Large intestine (tissue), 3 donors: ENCODE results near the gene DLL4. TPM values are rescaled to one million over a fixed set of nuclear protein-coding genes. Genes with fewer than 3 reads are reported as not detected.
"Not testable (repeated sequence)": the region's sequence is repeated elsewhere in the genome, so short reads cannot be mapped to it uniquely, and the experiment has no call there.

Experiments used
- DNase-seq, 2 donors: peaks; one replicate each; pipeline versions ENCODE4 v3.0.0 to v3.0.0-alpha.2; 2013
- H3K27ac ChIP-seq: one replicate; pipeline ENCODE4 v1.5.1; 2013; ENCODE audit warnings: low read length
- H3K27me3 ChIP-seq: 2 replicates; pipeline ENCODE4 v1.6.1; 2013; ENCODE audit warnings: low read length; ENCODE audit not compliant: control insufficient read depth, insufficient read depth
- H3K36me3 ChIP-seq: 2 replicates; pipeline ENCODE4 v1.6.1; 2013; ENCODE audit warnings: low read length; ENCODE audit not compliant: control insufficient read depth, insufficient read depth
- H3K4me1 ChIP-seq: one replicate; pipeline ENCODE4 v1.6.1; 2013; ENCODE audit warnings: low read length; ENCODE audit not compliant: control insufficient read depth, insufficient read depth
- H3K4me3 ChIP-seq: one replicate; pipeline ENCODE4 v1.5.1; 2013; ENCODE audit warnings: low read length
- H3K9me3 ChIP-seq: one replicate; pipeline ENCODE4 v1.6.1; 2013; ENCODE audit warnings: mild to moderate bottlenecking, low read depth, low read length, moderate library complexity; ENCODE audit not compliant: control insufficient read depth
- WGBS: methylation state at CpG from one replicate; pipeline ENCODE4 v1.1.5; 2013; ENCODE audit warnings: low lambda C conversion rate; ENCODE audit not compliant: insufficient coverage; 5-methylcytosine and 5-hydroxymethylcytosine counted together
- polyA plus RNA-seq: library from polyadenylated mRNA; unstranded; fragments of 120-200 nt; gene quantifications from one replicate; pipeline ENCODE4 v1.2.1, GENCODE V29; 2013

DLL4 gene
- polyA plus RNA-seq, 1 donor: 12.3 TPM

GRCh38 chr15:40943764-40944365 is 14.7 kb downstream of the DLL4 start:
- Histone ChIP-seq H3K4me3 (no peak overlapping the region), H3K36me3 (no peaks in the 10 kb centered on the region), H3K4me1 (peaks cover 22% of the 10 kb centered on the region), H3K27me3 (no peaks in the 10 kb centered on the region), H3K27ac (no peak overlapping the region), H3K9me3 (no peaks in the 10 kb centered on the region)
- 100% methylated on average over 1 of the region's 9 CpGs for WGBS
- no peak for DNase-seq

DNA sequence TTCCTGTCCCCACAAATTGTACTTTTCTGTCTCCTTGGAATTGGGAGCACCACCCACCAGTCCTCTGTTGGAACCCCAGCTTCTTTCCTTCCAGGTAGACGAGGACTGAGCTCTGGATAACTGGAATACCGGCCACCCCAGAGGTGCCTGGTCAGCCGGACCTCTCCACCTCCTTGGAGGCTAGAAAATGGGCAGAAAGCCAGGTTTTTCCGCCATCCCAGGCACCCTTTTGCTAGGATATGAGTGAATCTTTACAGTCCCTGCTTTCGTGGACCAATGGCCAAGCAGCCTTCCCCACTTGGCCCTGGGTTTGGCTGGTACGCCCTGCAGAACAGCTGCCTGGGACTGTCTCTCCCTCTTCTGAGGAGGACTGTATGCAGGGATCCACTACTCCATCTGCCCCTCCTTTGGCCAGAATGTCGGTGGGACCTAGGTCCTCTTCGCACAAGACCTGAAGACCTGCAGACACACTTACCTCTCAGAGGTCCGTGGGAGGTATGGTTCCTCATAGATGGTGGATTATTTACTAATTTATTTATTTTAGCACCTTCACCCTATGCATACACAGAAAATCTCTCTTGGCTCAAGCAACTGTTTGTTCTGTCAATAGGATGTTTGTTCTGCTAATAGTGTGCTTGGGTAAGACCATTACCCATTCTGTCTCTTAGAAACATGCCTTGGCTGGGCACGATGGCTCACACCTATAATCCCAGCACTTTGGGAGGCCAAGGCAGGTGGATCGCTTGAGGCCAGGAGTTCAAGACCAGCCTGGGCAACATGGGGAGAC is 15.6 kb downstream of the DLL4 start:
- Histone ChIP-seq H3K9me3 (no peaks in the 10 kb centered on the region), H3K4me3 (no peak overlapping the region), H3K27ac (no peak overlapping the region), H3K27me3 (no peaks in the 10 kb centered on the region), H3K36me3 (no peaks in the 10 kb centered on the region), H3K4me1 (peaks cover 27% of the 10 kb centered on the region)
- no peak for DNase-seq
- no CpG with 5 or more reads among the region's 11 CpGs for WGBS

- DNase-seq: no peak
- Histone ChIP-seq H3K9me3 (no peaks in the 10 kb centered on the region), H3K27ac (peak overlapping the region; percentile 56), H3K27me3 (no peaks in the 10 kb centered on the region), H3K4me1 (peaks cover 10% of the 10 kb centered on the region), H3K36me3 (no peaks in the 10 kb centered on the region), H3K4me3 (no peak overlapping the region)
- 100% methylated on average over 1 of the region's 21 CpGs for WGBS
Measured at GRCh38 chr15:40948706-40949473, 19.8 kb downstream of the DLL4 start.

DNA sequence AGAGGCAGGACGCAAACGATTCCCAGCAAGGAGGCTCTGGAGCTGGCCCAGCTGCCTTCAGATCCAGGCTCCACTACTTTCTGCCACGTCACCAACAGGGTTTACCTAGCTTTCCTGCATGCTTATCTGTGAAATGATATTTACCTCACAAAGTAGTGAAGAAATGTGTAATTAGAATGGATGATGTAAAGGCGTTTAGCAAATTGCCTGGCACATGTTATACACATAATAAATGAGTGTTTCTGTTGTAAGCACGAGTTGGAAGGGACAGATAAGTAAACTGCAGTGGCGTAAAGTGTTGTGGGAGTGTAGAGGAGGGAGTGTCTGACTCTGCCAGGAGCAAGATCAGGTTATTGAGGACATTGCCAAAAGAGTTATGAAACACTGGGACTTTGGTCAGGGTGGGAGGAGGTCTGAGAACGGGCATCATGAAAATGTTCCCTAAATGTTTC is 20.6 kb downstream of the DLL4 start:
- WGBS: 7% methylated on average over 3 of the region's 7 CpGs
- peak; percentile 78 to 88 for DNase-seq
- Histone ChIP-seq H3K4me1 (peaks cover 10% of the 10 kb centered on the region), H3K9me3 (no peaks in the 10 kb centered on the region), H3K27ac (peak overlapping the region; percentile 56), H3K27me3 (no peaks in the 10 kb centered on the region), H3K36me3 (no peaks in the 10 kb centered on the region), H3K4me3 (no peak overlapping the region)

- H3K27ac ChIP-seq: no peak overlapping the region
- H3K27me3 ChIP-seq: no peaks in the 10 kb centered on the region
- 100% methylated on average over 2 of the region's 4 CpGs for WGBS
- no peak for DNase-seq
- H3K4me1 ChIP-seq: peaks cover 10% of the 10 kb centered on the region
- no peaks in the 10 kb centered on the region for H3K36me3 ChIP-seq
- H3K4me3 ChIP-seq: no peak overlapping the region
- H3K9me3 ChIP-seq: no peaks in the 10 kb centered on the region
Measured at GRCh38 chr15:40951764-40952163, 22.6 kb downstream of the DLL4 start.

GRCh38 chr15:40952301-40952900 is 23.3 kb downstream of the DLL4 start:
- no CpG with 5 or more reads among the region's 23 CpGs for WGBS
- peak overlapping the region; percentile 58 for H3K27ac ChIP-seq
- H3K4me1 ChIP-seq: peaks cover 10% of the 10 kb centered on the region
- peak overlapping the region; percentile 65 for H3K4me3 ChIP-seq
- H3K27me3 ChIP-seq: no peaks in the 10 kb centered on the region
- DNase-seq: no peak
- no peaks in the 10 kb centered on the region for H3K9me3 ChIP-seq
- H3K36me3 ChIP-seq: no peaks in the 10 kb centered on the region

DNA sequence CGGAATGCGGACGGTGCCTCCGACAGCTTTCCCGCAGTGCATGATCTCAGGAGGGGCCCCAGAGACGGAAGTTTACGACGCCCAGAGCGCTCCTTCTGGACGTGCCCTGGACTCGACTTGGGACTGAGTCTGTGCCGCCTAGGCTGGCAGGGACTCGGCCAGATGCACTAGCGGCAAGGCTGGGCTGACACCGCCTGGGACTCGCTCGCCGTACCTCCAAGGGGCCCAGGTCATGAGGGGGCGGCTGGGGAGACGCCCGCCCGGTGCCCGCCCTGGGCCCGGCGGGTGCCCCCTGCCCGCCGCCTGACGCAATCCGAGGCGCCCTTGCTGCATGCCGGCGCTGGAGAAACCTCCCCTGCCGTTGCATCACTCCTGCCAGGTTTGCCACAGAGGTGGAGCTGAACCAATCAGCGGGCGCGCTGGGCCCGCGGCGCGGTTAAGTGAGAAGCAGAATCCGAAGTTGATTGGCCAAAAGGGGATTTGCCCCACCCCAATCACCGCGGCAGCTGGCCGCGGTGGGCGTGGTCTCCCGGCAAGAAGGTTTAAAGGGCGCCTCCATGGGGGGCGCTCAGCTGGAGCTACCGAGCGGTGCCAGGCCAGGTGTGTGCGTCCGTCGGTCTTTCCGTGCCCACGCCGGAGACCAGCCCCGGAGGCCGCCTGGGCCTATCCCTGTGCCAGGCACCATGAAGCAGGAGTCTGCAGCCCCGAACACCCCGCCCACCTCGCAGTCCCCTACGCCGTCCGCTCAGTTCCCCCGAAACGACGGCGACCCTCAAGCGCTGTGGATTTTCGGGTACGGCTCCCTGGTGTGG is 24.0 kb downstream of the DLL4 start, which contains the start of gene CHAC1:
Gene CHAC1, plus strand, starts transcription at position 571 of the 812 bp plus-strand sequence. Its CDS starts 113 bp downstream, at position 684.
- Histone ChIP-seq H3K9me3 (no peaks in the 10 kb centered on the region), H3K36me3 (no peaks in the 10 kb centered on the region), H3K27me3 (no peaks in the 10 kb centered on the region), H3K27ac (peak within 1 kb of the TSS; percentile 58), H3K4me1 (peaks cover 10% of the 10 kb centered on the region), H3K4me3 (peak within 1 kb of the TSS; percentile 65)
- peak; percentile 96 to 98 for DNase-seq
- WGBS: no CpG with 5 or more reads among the region's 72 CpGs

DNA sequence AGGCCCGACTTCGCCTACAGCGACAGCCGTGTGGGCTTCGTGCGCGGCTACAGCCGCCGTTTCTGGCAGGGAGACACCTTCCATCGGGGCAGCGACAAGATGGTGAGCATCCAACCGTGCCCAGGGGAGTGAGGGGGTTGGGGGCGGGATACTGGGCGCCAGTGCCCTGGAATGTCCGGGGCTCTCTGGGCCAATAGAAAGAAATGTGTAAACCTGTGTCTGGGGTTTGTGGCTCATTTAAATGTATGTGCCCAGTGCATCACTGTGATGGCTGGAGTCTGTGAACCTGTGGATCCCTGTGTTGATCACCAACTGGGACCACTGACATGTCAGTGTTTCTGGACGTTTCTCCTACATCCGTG is 24.6 kb downstream of the DLL4 start:
- H3K4me3 ChIP-seq: peak overlapping the region; percentile 65
- H3K36me3 ChIP-seq: no peaks in the 10 kb centered on the region
- DNase-seq: no peak
- no peak overlapping the region for H3K27ac ChIP-seq
- H3K9me3 ChIP-seq: no peaks in the 10 kb centered on the region
- no CpG with 5 or more reads among the region's 17 CpGs for WGBS
- no peaks in the 10 kb centered on the region for H3K27me3 ChIP-seq
- H3K4me1 ChIP-seq: peaks cover 10% of the 10 kb centered on the region

- H3K27ac ChIP-seq, H3K27me3 ChIP-seq, H3K4me3 ChIP-seq, H3K4me1 ChIP-seq, H3K36me3 ChIP-seq, DNase-seq, H3K9me3 ChIP-seq: not testable (repeated sequence)
- no CpG with 5 or more reads among the region's 8 CpGs for WGBS
Measured at GRCh38 chr15:40954158-40954848, 25.2 kb downstream of the DLL4 start.
